NT2/D1 (cell line): ENCODE results near the gene SHOC1.

Experiments
- SUZ12 ChIP-seq: IDR thresholded peaks from 2 replicates; pipeline ENCODE4 v1.6.1; 2011; ENCODE audit not compliant: insufficient read length, insufficient read depth; ENCODE audit errors: extremely low read depth
- YY1 ChIP-seq: IDR thresholded peaks from 2 replicates; pipeline ENCODE4 v1.6.1; 2011; ENCODE audit not compliant: insufficient read length, insufficient read depth
- ZNF274 ChIP-seq: IDR thresholded peaks from 2 replicates; pipeline ENCODE4 v1.6.1; 2011; ENCODE audit warnings: mild to moderate bottlenecking, low read depth, low read length

DNA sequence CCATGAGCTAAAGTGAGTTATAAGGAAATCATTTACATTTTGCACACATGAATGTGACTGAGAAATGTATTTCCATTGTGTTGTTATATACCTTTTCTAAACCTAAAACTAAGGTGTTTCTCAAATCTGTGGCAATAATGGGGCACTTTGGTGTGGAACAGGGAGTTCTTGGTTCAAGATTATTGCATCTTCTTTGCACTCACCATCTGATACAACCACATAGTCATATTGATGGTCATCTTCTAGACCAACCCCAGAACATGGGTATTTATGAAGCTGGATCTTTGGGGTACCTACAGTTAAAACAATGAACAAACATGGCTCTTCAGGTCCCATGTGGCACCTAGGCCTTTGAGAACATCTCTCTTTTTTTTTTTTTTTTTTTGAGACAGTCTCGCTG lies 24.6 kb upstream of the SHOC1 start:
- no peak for TF ChIP-seq YY1
- no peak for TF ChIP-seq ZNF274
- no peak for TF ChIP-seq SUZ12
